Aorta (tissue), 5 donors: ENCODE results near the gene UQCRH. TPM values are rescaled to one million over a fixed set of nuclear protein-coding genes. Genes with fewer than 3 reads are reported as not detected.

Experiments used
- ATAC-seq: fragments of 200-7000 bp; cut with Tn5 transposase; one replicate; pipeline ENCODE4 v1.9.1; 2022; ENCODE audit warnings: moderate library complexity; ENCODE audit not compliant: low FRiP score
- DNase-seq, 2 donors: peaks; one replicate each; pipeline ENCODE4 v3.0.0-alpha.2; 2020
- H3K27ac ChIP-seq, 2 donors: one replicate each; pipeline ENCODE4 v1.5.1; 2013; ENCODE audit warnings: low read length in 2 of 2, mild to moderate bottlenecking in 2 of 2, moderate library complexity in 2 of 2, control low read depth in 1 of 2, inconsistent platforms in 1 of 2, low read depth in 1 of 2
- H3K27me3 ChIP-seq, 2 donors: one replicate each; pipeline ENCODE4 v1.6.1; 2013; ENCODE audit warnings: control low read depth in 1 of 2, low read length in 1 of 2, mild to moderate bottlenecking in 1 of 2, moderate library complexity in 1 of 2; ENCODE audit not compliant: insufficient read depth in 2 of 2, control insufficient read depth in 1 of 2
- H3K36me3 ChIP-seq, 2 donors: one replicate each; pipeline ENCODE4 v1.6.1; 2013; ENCODE audit warnings: control low read depth in 1 of 2, low read length in 1 of 2, mild to moderate bottlenecking in 1 of 2; ENCODE audit not compliant: insufficient read depth in 2 of 2, control insufficient read depth in 1 of 2
- H3K4me1 ChIP-seq, 2 donors: one replicate each; pipeline ENCODE4 v1.6.1; 2013; ENCODE audit warnings: low read length in 2 of 2, control low read depth in 1 of 2, mild to moderate bottlenecking in 1 of 2, moderate library complexity in 1 of 2; ENCODE audit not compliant: insufficient read depth in 2 of 2, control insufficient read depth in 1 of 2
- H3K4me3 ChIP-seq, 2 donors: one replicate each; pipeline ENCODE4 v1.5.1; 2013; ENCODE audit warnings: low read length in 2 of 2, control low read depth in 1 of 2, mild to moderate bottlenecking in 1 of 2
- H3K9me3 ChIP-seq: one replicate; pipeline ENCODE4 v1.6.1; 2013; ENCODE audit warnings: mild to moderate bottlenecking, low read length; ENCODE audit not compliant: control insufficient read depth
- WGBS, 2 donors: extraction: QIAGEN DNeasy Blood & Tissue Kit; methylation state at CpG; one replicate each; pipeline ENCODE4 v1.1.7; 2013; 5-methylcytosine and 5-hydroxymethylcytosine counted together
- intact Hi-C, 2 donors: fragments of 100-400 bp; cut with DNase I; formaldehyde crosslinking; loops; one replicate each; pipeline versions ENCODE4 v1.14.2 to v1.15.0; 2022
- polyA plus RNA-seq, 2 donors: library from polyadenylated mRNA; stranded (reverse); fragments of 200-250 nt; gene quantifications; one replicate each; pipeline ENCODE4 v1.2.3, GENCODE V29; 2013
- total RNA-seq, 2 donors: library from RNA; stranded (reverse); fragmentation: NEBNext Ultra II Directional; extraction: Animal tissue kit (Norgen Biotek cat#: 25700); gene quantifications; one replicate each; pipeline ENCODE4 v1.2.1, GENCODE V29; 2021
- donor health status: healthy with polysubstance abuse.
- donor health status: Bipolar disorder and iron deficiency.
- donor health status: DM: no; HTN: no; CAD: no.
- donor health status: DM: no; HTN: no; CAD: no.
- donor health status: DM: yes; HTN: yes; CAD: no.

The UQCRH gene
- total and polyA plus RNA-seq, 4 donors: 100 to 739 (median 198) TPM

DNA sequence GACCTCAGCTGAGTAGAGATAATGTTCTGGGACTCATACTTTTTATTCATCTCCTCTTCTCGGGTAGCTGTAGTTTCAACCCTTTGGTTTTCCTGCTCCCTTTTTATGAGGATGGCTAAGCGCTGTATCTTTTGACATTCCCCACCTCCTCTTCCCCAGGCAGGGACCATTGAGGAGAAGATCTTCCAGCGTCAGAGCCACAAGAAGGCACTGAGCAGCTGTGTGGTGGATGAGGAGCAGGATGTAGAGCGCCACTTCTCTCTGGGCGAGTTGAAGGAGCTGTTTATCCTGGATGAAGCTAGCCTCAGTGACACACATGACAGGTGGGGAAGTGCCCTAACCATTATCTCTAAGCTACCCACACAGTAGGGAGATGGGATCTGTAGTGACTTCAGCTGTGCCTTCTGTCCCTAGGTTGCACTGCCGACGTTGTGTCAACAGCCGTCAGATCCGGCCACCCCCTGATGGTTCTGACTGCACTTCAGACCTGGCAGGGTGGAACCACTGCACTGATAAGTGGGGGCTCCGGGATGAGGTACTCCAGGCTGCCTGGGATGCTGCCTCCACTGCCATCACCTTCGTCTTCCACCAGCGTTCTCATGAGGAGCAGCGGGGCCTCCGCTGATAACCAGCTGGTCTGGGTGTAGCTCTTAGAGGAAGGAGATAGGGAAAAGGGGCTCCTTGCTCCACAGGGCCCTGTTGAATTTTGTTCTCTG lies 25.7 kb upstream of the UQCRH start:
- no peaks in the 10 kb centered on the region for H3K27me3 ChIP-seq
- peaks cover 0 to 7% of the 10 kb centered on the region in 2 donors for H3K36me3 ChIP-seq
- no peaks in the 10 kb centered on the region for H3K9me3 ChIP-seq
- intact Hi-C loops: no loop called here
- H3K4me3 ChIP-seq: no peak overlapping the region
- no peak overlapping the region for H3K27ac ChIP-seq
- H3K4me1 ChIP-seq: no peaks in the 10 kb centered on the region
- no peak for DNase-seq
- no peak for ATAC-seq
- WGBS, 2 donors: 80 to 82% methylated on average over 14 of the region's 14 CpGs

DNA sequence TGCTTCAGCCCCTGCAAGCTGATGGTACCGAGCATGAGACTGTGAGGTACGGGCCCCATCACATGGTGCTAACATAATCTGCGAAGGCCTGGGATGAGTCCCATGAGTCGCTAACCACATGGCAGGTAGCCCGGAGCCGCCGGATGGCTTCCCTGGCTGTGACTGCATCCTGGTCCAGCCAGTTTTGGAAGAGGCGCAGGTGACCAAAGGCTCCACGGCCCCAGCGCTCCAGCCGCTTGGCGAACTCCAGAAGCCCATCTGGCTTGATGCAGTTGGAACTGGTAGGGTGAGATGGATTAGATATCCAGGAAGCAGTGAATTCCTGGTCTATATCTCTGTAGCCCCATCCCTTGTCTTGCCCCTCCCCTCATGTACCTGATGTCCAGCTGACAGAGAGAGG lies 24.7 kb upstream of the UQCRH start:
- H3K27ac ChIP-seq: no peak overlapping the region
- DNase-seq (no peak), ATAC-seq (no peak)
- H3K4me3 ChIP-seq: no peak overlapping the region
- intact Hi-C loops: no loop called here
- H3K9me3 ChIP-seq: no peaks in the 10 kb centered on the region
- WGBS, 2 donors: 81 to 84% methylated on average over 12 of the region's 12 CpGs
- no peaks in the 10 kb centered on the region for H3K4me1 ChIP-seq
- H3K36me3 ChIP-seq: peaks cover 0 to 7% of the 10 kb centered on the region in 2 donors
- no peaks in the 10 kb centered on the region for H3K27me3 ChIP-seq

DNA sequence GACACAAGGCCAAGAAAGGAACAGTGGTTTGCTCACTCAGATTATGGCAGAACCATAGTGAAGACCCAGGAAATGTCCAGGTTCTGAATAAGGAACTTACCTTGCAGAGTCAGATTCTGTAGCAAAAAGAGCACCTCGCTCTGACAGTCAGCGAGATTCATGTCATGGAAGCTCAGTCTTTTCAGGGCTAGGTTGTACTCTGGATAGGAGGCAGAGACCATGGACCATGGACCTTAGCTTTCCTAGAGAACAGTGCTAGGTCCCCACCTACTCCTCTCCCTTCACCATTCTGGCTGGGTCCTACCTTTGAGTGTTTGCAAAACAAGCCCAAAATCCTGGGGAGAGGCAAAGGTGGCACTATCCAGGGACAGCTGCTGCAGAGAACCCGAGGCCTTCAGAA lies 23.4 kb upstream of the UQCRH start:
- Histone ChIP-seq H3K4me1 (no peaks in the 10 kb centered on the region), H3K9me3 (no peaks in the 10 kb centered on the region), H3K4me3 (no peak overlapping the region), H3K27ac (no peak overlapping the region), H3K27me3 (no peaks in the 10 kb centered on the region), H3K36me3 (peaks cover 3 to 8% of the 10 kb centered on the region in 2 donors)
- peak; percentile 27 for ATAC-seq
- 92 to 96% methylated on average over 3 of the region's 3 CpGs for WGBS, 2 donors
- DNase-seq: no peak
- intact Hi-C loops: no loop called here

- Histone ChIP-seq H3K27ac (no peak overlapping the region), H3K36me3 (peaks cover 3 to 13% of the 10 kb centered on the region in 2 donors), H3K27me3 (no peaks in the 10 kb centered on the region), H3K9me3 (no peaks in the 10 kb centered on the region), H3K4me1 (no peaks in the 10 kb centered on the region), H3K4me3 (no peak overlapping the region)
- ATAC-seq: no peak
- no peak for DNase-seq
- 88 to 95% methylated on average over 14 of the region's 14 CpGs for WGBS, 2 donors
- intact Hi-C loops: no loop called here
These were observed 22.5 kb upstream of the UQCRH start for GRCh38 chr1:46281021-46281420.

- H3K27ac ChIP-seq: no peak overlapping the region
- no peak overlapping the region for H3K4me3 ChIP-seq
- DNase-seq (no peak), ATAC-seq (no peak)
- H3K27me3 ChIP-seq: no peaks in the 10 kb centered on the region
- 71 to 72% methylated on average over 1 of the region's 1 CpG for WGBS, 2 donors
- H3K36me3 ChIP-seq: peaks cover 8 to 10% of the 10 kb centered on the region in 2 donors
- H3K4me1 ChIP-seq: no peaks in the 10 kb centered on the region
- intact Hi-C loops: no loop called here
- no peaks in the 10 kb centered on the region for H3K9me3 ChIP-seq
These were observed 19.4 kb upstream of the UQCRH start for GRCh38 chr1:46284058-46284457.

DNA sequence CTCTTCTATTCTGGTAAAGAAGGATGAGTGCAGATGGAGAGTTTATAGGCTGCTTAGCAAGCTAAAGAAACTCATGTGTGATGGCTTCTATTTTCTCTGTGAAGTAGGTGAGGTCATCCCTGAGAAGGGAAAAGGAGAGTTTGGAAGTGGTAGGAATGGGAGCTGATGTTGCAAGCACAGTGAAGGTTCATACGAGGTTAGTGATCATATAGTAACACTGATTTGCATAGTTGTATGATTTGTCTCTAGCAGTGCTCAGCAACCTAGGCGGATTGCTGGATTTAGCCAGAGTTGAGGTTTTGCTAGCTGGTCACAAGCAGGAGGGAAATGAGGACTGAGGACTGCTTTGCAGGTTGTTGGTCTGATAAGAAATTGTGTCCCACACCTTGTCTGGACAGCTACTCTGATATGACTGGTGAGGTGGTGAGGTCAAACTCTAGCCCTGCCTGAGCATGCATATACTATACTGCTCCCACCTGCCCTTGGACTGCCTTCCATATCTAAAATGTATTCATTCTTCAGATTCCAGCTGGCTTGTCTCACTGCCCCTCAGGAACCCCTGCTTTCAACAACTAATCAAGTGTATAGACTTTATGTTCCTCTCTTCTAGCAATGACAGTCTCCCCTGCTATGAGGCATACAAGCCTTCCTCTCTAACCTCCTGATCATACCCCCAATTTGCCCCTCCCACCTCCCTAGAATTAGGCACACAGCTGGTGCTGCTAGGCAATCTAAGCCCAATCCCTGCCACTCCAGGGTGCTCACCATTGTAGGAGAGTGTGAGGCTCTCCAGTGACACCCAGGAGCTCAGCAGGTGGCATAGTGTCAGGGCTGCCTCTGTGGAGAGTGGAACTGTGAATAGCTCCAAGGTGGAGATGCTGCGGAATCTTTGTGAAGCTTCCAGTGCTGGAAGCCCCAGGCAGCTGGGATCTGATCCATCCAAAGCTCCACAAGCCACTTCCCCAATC lies 18.6 kb upstream of the UQCRH start:
- ATAC-seq (no peak), DNase-seq (no peak)
- Histone ChIP-seq H3K27me3 (no peaks in the 10 kb centered on the region), H3K36me3 (peaks cover 8 to 10% of the 10 kb centered on the region in 2 donors), H3K27ac (no peak overlapping the region), H3K9me3 (no peaks in the 10 kb centered on the region), H3K4me1 (no peaks in the 10 kb centered on the region), H3K4me3 (no peak overlapping the region)
- intact Hi-C loops: no loop called here
- 78 to 82% methylated on average over 3 of the region's 3 CpGs for WGBS, 2 donors

DNA sequence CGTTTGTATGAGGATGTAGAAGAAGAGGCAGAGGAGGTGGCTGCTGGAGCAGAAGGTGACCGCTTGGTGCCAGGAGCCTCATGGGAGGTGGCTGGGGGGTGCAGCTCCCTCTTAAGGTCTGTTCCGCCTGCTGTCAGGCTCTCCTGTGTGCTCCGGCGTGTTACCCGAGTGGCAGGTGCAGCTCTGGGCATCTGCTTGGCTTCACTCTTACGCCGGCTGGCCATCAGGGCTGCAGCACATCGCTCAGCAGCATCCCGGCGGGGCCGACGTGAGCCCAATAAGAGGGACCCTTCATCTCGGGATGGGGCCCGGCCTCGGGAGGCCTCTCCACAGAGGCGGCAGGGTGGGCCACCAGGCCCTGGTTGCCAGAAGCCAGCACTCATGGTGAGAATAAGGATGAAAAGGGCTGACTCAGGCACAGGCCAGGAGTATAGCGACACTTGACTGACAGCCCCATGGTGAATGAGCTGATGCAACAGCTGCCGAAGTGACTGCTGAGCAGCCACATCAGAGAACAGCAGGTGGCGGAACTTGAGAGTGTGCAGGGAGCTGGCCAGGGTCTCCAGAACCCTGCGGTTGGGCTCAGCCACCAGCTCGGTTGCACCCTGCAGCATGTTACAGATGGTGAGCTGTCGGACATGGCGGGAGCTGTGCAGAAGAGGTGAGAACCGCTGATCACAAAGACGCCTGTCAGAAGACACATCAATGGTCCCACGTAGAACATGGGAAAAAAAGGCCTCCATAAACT lies 17.6 kb upstream of the UQCRH start:
- Histone ChIP-seq H3K27me3 (no peaks in the 10 kb centered on the region), H3K27ac (no peak overlapping the region), H3K9me3 (no peaks in the 10 kb centered on the region), H3K4me3 (no peak overlapping the region), H3K36me3 (peaks cover 6 to 8% of the 10 kb centered on the region in 2 donors), H3K4me1 (no peaks in the 10 kb centered on the region)
- DNase-seq (no peak), ATAC-seq (peak; percentile 15)
- WGBS, 2 donors: 84 to 86% methylated on average over 27 of the region's 27 CpGs
- intact Hi-C loops: no loop called here

DNA sequence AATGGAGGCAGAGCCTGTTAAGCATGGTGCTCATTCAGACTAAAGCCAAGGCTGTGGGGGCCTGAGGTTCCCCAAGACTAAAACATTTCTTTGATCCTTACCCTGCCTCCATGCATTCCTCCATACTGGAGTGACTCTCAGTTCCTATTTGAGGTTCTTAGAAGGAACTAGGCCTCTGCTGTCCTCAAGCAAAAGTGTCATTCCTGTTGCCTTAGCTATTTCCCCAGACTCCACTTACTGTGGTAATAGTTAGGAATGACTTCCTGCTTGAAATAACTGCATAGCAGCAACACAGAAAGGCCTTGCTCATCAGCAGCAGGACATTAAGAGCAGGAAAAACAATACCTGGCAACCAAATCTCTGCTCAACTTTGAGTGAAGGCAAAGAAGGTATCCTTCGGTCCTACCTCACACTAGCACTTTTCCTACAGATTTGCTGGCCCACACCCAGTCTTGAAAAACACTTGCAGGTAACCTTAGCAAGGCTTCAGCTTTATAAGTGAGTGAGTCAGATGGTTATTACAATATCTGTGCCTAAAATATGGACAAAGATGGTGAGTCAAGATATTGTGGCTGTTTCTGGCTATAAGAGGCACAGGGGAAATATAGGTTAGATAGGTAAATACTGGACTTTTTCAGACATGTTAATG lies 14.9 kb upstream of the UQCRH start:
- no peaks in the 10 kb centered on the region for H3K9me3 ChIP-seq
- DNase-seq: no peak
- peaks cover 8% of the 10 kb centered on the region in 2 donors for H3K36me3 ChIP-seq
- 75 to 88% methylated on average over 1 of the region's 1 CpG for WGBS, 2 donors
- no peak overlapping the region for H3K4me3 ChIP-seq
- no peak overlapping the region for H3K27ac ChIP-seq
- no peaks in the 10 kb centered on the region for H3K27me3 ChIP-seq
- no peaks in the 10 kb centered on the region for H3K4me1 ChIP-seq
- ATAC-seq: no peak
- intact Hi-C loops: no loop called here
